CD4-positive, alpha-beta T cell (primary cell): Measurements from ENCODE around the gene IFITM5. TPM values are rescaled to one million over a fixed set of nuclear protein-coding genes. Genes with fewer than 3 reads are reported as not detected.

ENCODE experiments used
- ATAC-seq: fragments of 200-7000 bp; cut with Tn5 transposase; one replicate; pipeline ENCODE4 v1.10.0; 2022; ENCODE audit warnings: mild to moderate bottlenecking; ENCODE audit not compliant: poor library complexity
- CTCF ChIA-PET: fragments of 350-600 bp; sonication (Branson Sonifier 250); formaldehyde crosslinking; loops from one replicate; lab custom pipeline; 2021; ENCODE audit warnings: antibody characterized with exemption, inconsistent platforms; lab: Charles Lee
- POLR2A ChIA-PET: fragments of 350-600 bp; sonication (Branson Sonifier 250); formaldehyde crosslinking; loops from one replicate; lab custom pipeline; 2021; ENCODE audit warnings: antibody characterized with exemption, inconsistent platforms; lab: Charles Lee
- DNase-seq, 14 experiments: peaks; one replicate each; pipeline ENCODE4 v3.0.0-alpha.2; 2013 to 2020; ENCODE audit warnings: mixed read lengths in 2 of 14
- H3K27ac ChIP-seq, 2 donors: one replicate each; pipeline versions ENCODE4 v1.5.1 to v1.7.0; 2013; ENCODE audit warnings: low read length in 2 of 2, low read depth in 1 of 2, mild to moderate bottlenecking in 1 of 2
- H3K27me3 ChIP-seq, 2 experiments: 1 replicate in 1 of 2; 2 replicates in 1 of 2; pipeline versions ENCODE4 v1.6.1 to v1.7.0; 2013; ENCODE audit warnings: low read length in 2 of 2, control low read depth in 1 of 2, mild to moderate bottlenecking in 1 of 2, moderate library complexity in 1 of 2; ENCODE audit not compliant: insufficient read depth in 2 of 2, control insufficient read depth in 1 of 2
- H3K36me3 ChIP-seq: one replicate; pipeline ENCODE4 v1.6.1; 2013; ENCODE audit warnings: low read length, control low read depth; ENCODE audit not compliant: insufficient read depth
- H3K4me1 ChIP-seq: one replicate; pipeline ENCODE4 v1.6.1; 2013; ENCODE audit warnings: low read length, control low read depth; ENCODE audit not compliant: insufficient read depth
- H3K4me3 ChIP-seq: one replicate; pipeline ENCODE4 v1.5.1; 2013; ENCODE audit warnings: mild to moderate bottlenecking, low read length, moderate library complexity
- H3K9me3 ChIP-seq, 2 experiments: 1 replicate in 1 of 2; 2 replicates in 1 of 2; pipeline versions ENCODE4 v1.6.1 to v1.7.0; 2013; ENCODE audit warnings: low read length in 2 of 2, mild to moderate bottlenecking in 2 of 2, control low read depth in 1 of 2, moderate library complexity in 1 of 2; ENCODE audit not compliant: control insufficient read depth in 1 of 2, insufficient read depth in 1 of 2
- H3K27ac Mint-ChIP-seq: one replicate; pipeline ENCODE4 v1.8.0; 2020; ENCODE audit warnings: mixed read lengths
- H3K27me3 Mint-ChIP-seq: one replicate; pipeline ENCODE4 v1.8.0; 2021; ENCODE audit warnings: mixed read lengths
- H3K36me3 Mint-ChIP-seq: one replicate; pipeline ENCODE4 v1.8.0; 2021; ENCODE audit warnings: low read depth, mixed read lengths
- H3K4me1 Mint-ChIP-seq: one replicate; pipeline ENCODE4 v1.8.0; 2021; ENCODE audit warnings: low read depth, mixed read lengths
- H3K4me3 Mint-ChIP-seq: one replicate; pipeline ENCODE4 v1.8.0; 2020; ENCODE audit warnings: mild to moderate bottlenecking, mixed read lengths
- H3K9me3 Mint-ChIP-seq: one replicate; pipeline ENCODE4 v1.8.0; 2020; ENCODE audit warnings: mixed read lengths
- intact Hi-C, 2 experiments: fragments of 100-400 bp; cut with DNase I in 1 of 2; cut with micrococcal nuclease in 1 of 2; formaldehyde crosslinking; loops; one replicate each; pipeline versions ENCODE4 v1.15.1 to v1.9.0; 2023 to 2025; cut with DNase I, micrococcal nuclease
- total RNA-seq, 174 experiments: library from RNA in 2 of 174; stranded (reverse) in 2 of 174; gene quantifications; one replicate each; pipeline ENCODE4 v1.2.3 and lab custom pipeline; 2021 to 2026
- TF ChIP-seq, protein P1 (sequence below): fragments of 200-600 bp; IDR thresholded peaks from one replicate; pipeline ENCODE4 v1.8.0; 2022; ENCODE audit warnings: antibody characterized with exemption, mild to moderate bottlenecking

Gene IFITM5
- total RNA-seq, 2 experiments from 2014 or later: not detected

- peaks cover 26% of the 10 kb centered on the region for H3K4me1 ChIP-seq
- no peak overlapping the region for H3K27ac Mint-ChIP-seq
- no peak overlapping the region for H3K27ac ChIP-seq
- ChIA-PET CTCF (no interaction called here), POLR2A (interaction anchor here (1.0 kb wide), 1 partner anchor 130 kb away, joined by 4 read pairs; the partner anchor contains the start of genes BET1L and RIC8A)
- ATAC-seq (no peak), DNase-seq (no peak)
- TF ChIP-seq, protein P1, sequence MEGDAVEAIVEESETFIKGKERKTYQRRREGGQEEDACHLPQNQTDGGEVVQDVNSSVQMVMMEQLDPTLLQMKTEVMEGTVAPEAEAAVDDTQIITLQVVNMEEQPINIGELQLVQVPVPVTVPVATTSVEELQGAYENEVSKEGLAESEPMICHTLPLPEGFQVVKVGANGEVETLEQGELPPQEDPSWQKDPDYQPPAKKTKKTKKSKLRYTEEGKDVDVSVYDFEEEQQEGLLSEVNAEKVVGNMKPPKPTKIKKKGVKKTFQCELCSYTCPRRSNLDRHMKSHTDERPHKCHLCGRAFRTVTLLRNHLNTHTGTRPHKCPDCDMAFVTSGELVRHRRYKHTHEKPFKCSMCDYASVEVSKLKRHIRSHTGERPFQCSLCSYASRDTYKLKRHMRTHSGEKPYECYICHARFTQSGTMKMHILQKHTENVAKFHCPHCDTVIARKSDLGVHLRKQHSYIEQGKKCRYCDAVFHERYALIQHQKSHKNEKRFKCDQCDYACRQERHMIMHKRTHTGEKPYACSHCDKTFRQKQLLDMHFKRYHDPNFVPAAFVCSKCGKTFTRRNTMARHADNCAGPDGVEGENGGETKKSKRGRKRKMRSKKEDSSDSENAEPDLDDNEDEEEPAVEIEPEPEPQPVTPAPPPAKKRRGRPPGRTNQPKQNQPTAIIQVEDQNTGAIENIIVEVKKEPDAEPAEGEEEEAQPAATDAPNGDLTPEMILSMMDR: no peak
- intact Hi-C loops: loop anchor here in 1 of 2 experiments (2.0 kb wide), 1 partner anchor 15 kb away; no protein-coding TSS in a partner anchor
- no peaks in the 10 kb centered on the region for H3K27me3 ChIP-seq
- H3K4me3 Mint-ChIP-seq: no peak overlapping the region
- no peaks in the 10 kb centered on the region for H3K36me3 Mint-ChIP-seq
- H3K27me3 Mint-ChIP-seq: no peaks in the 10 kb centered on the region
- no peak overlapping the region for H3K4me3 ChIP-seq
- H3K4me1 Mint-ChIP-seq: peaks cover 40% of the 10 kb centered on the region
- no peaks in the 10 kb centered on the region for H3K9me3 Mint-ChIP-seq
- H3K9me3 ChIP-seq: no peaks in the 10 kb centered on the region
- H3K36me3 ChIP-seq: no peaks in the 10 kb centered on the region
These were observed 38.4 kb upstream of the IFITM5 start for GRCh38 chr11:337711-338110.

GRCh38 chr11:336659-337198 lies 37.4 kb upstream of the IFITM5 start:
- no peaks in the 10 kb centered on the region for H3K27me3 Mint-ChIP-seq
- peaks cover 38% of the 10 kb centered on the region for H3K4me1 Mint-ChIP-seq
- H3K36me3 ChIP-seq: no peaks in the 10 kb centered on the region
- H3K4me3 ChIP-seq: no peak overlapping the region
- no peak for DNase-seq
- no peak overlapping the region for H3K4me3 Mint-ChIP-seq
- H3K27ac ChIP-seq: no peak overlapping the region
- H3K4me1 ChIP-seq: peaks cover 30% of the 10 kb centered on the region
- no peaks in the 10 kb centered on the region for H3K36me3 Mint-ChIP-seq
- no peaks in the 10 kb centered on the region for H3K27me3 ChIP-seq
- intact Hi-C loops: loop anchor here in 1 of 2 experiments (2.0 kb wide), 1 partner anchor 16 kb away; no protein-coding TSS in a partner anchor
- CTCF ChIA-PET: no interaction called here
- H3K9me3 ChIP-seq: no peaks in the 10 kb centered on the region
- TF ChIP-seq, protein P1: no peak
- ATAC-seq: no peak
- POLR2A ChIA-PET: interaction anchor here (1.0 kb wide), 1 partner anchor 129 kb away, joined by 4 read pairs; the partner anchor contains the start of genes BET1L and RIC8A
- peak overlapping the region; percentile 40 for H3K27ac Mint-ChIP-seq
- H3K9me3 Mint-ChIP-seq: no peaks in the 10 kb centered on the region

DNA sequence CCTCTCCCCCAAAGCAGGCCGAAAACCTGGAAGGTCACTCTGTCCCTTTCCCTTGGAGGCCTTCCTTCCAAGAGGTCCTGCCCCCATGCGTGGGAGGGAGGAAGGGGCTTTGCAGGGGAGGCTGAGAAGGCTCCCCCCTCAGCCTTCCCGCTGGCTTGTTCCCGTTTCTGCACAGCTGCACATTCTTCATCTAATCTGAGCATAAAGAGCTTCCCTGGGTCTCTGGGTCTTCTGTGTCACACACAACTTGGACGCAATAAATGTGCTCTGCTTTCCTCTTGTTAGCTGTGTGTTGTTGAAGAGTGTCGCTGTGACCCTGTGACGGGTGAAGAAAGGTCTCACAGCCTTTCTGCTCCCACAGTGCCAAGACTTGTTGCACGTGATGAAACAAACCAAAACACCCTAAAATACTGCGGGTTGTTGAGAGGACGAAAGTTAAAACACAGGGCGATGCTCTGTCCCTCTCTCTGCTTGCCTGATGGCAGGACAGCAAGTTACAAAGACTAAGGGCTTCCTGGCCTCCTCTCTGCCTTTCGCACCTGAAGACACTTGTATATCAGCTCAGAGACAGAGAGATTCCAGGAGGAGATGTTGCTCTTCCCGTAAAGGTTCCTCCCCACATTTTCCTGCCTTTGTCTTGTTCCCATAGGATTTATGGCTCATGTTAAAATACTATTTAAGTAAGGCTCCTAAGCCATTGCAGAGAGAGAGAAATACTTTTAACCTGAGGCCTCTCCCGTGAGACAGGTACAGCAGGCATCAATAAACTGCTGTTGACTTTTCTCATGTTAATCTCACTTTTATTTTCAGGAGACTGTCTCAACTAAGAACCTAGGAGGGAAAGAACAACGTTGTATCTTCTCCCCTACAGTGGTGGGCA lies 36.7 kb upstream of the IFITM5 start:
- Histone ChIP-seq H3K27me3 (no peaks in the 10 kb centered on the region), H3K36me3 (no peaks in the 10 kb centered on the region), H3K4me3 (no peak overlapping the region), H3K4me1 (peaks cover 34% of the 10 kb centered on the region), H3K9me3 (no peaks in the 10 kb centered on the region), H3K27ac (no peak overlapping the region)
- Mint-ChIP-seq H3K36me3 (no peaks in the 10 kb centered on the region), H3K27me3 (no peaks in the 10 kb centered on the region), H3K9me3 (no peaks in the 10 kb centered on the region), H3K4me3 (peak overlapping the region; percentile 17), H3K4me1 (peaks cover 45% of the 10 kb centered on the region), H3K27ac (peak overlapping the region; percentile 40)
- TF ChIP-seq, protein P1: no peak
- POLR2A ChIA-PET: no interaction called here
- CTCF ChIA-PET: interaction anchor here (1.1 kb wide), 1 partner anchor 19 kb away, joined by 3 read pairs; no protein-coding TSS in a partner anchor
- intact Hi-C loops: loop anchor here in 1 of 2 experiments (2.0 kb wide), 1 partner anchor 17 kb away; no protein-coding TSS in a partner anchor
- DNase-seq (no peak), ATAC-seq (no peak)
